T47D (cell line): ENCODE measurements around the gene KRT9.
"Not testable (repeated sequence)": the region's sequence is repeated elsewhere in the genome, so short reads cannot be mapped to it uniquely, and the experiment has no call there.

Experiments used
- DNase-seq, 2 experiments: peaks; one replicate each; pipeline versions ENCODE4 v3.0.0 to v3.0.0-alpha.2; 2011 to 2012; ENCODE audit warnings: low read depth in 1 of 2, low spot score in 1 of 2
- JUND ChIP-seq: IDR thresholded peaks from 2 replicates; pipeline ENCODE4 v1.6.1; 2012; ENCODE audit warnings: low read depth
- in situ Hi-C: cut with HindIII; loops from 2 replicates; pipeline ENCODE4 v1.10.0; 2016; ENCODE audit warnings: low sequenced_read_pairs, low pct_unique_long_range_greater_than_20kb

KRT9 gene

GRCh38 chr17:41614098-41614497, 42.2 kb upstream of the KRT9 start:
- no peak for TF ChIP-seq JUND
- no peak for DNase-seq
- in situ Hi-C loops = no loop called here

- TF ChIP-seq JUND = no peak
Observed at GRCh38 chr17:41613277-41614082, 41.6 kb upstream of the KRT9 start.

GRCh38 chr17:41612376-41613160, 40.7 kb upstream of the KRT9 start, which contains the start of gene KRT16:
KRT16 (minus strand) TSS chr17:41612767; CDS start chr17:41612688, 79 bp downstream.
- in situ Hi-C loops = not testable (repeated sequence)
- peak; percentile 45 to 51 for DNase-seq

More at GRCh38 chr17:41613277-41614082, 41.6 kb upstream of the KRT9 start:
- no peak for DNase-seq
- in situ Hi-C loops = no loop called here

GRCh38 chr17:41610965-41611640, 39.2 kb upstream of the KRT9 start:
- in situ Hi-C loops = no loop called here
- TF ChIP-seq JUND = no peak
- DNase-seq = no peak

- DNase-seq = not testable (repeated sequence)
Observed at GRCh38 chr17:41610061-41610517, 38.2 kb upstream of the KRT9 start.

GRCh38 chr17:41606930-41607329, 35.1 kb upstream of the KRT9 start:
- in situ Hi-C loops, DNase-seq: not testable (repeated sequence)

More at GRCh38 chr17:41610061-41610517, 38.2 kb upstream of the KRT9 start:
- in situ Hi-C loops = not testable (repeated sequence)

- TF ChIP-seq JUND = no peak
- in situ Hi-C loops = no loop called here
- no peak for DNase-seq
Observed at GRCh38 chr17:41602524-41602923, 30.7 kb upstream of the KRT9 start.

GRCh38 chr17:41600318-41600717, 28.5 kb upstream of the KRT9 start:
- no peak for TF ChIP-seq JUND
- in situ Hi-C loops = no loop called here
- no peak for DNase-seq

- in situ Hi-C loops = no loop called here
- no peak for TF ChIP-seq JUND
- no peak for DNase-seq
Observed at GRCh38 chr17:41599680-41600079, 27.8 kb upstream of the KRT9 start.

GRCh38 chr17:41595585-41595984, 23.7 kb upstream of the KRT9 start:
- DNase-seq = no peak
- in situ Hi-C loops = no loop called here
- no peak for TF ChIP-seq JUND

GRCh38 chr17:41594363-41594915, 22.6 kb upstream of the KRT9 start:
- DNase-seq = no peak
- no peak for TF ChIP-seq JUND
- in situ Hi-C loops = no loop called here

GRCh38 chr17:41593306-41593981, 21.6 kb upstream of the KRT9 start:
- TF ChIP-seq JUND = no peak
- in situ Hi-C loops = no loop called here
- no peak for DNase-seq
